ENCODE measurements around the gene CACNA1S.

GRCh38 chr1:201145132-201145531 lies 32.9 kb upstream of the CACNA1S start:
- no peak for TF ChIP-seq CTCF (IDR thresholded peaks at IDR 0.05 in 8 of 11, conservative IDR thresholded peaks at IDR 0.05 in 3 of 11)
- TF ChIP-seq POLR2A (IDR thresholded peaks at IDR 0.05): no peak
